ENCODE data around the gene GABBR2.

GABBR2 gene

DNA sequence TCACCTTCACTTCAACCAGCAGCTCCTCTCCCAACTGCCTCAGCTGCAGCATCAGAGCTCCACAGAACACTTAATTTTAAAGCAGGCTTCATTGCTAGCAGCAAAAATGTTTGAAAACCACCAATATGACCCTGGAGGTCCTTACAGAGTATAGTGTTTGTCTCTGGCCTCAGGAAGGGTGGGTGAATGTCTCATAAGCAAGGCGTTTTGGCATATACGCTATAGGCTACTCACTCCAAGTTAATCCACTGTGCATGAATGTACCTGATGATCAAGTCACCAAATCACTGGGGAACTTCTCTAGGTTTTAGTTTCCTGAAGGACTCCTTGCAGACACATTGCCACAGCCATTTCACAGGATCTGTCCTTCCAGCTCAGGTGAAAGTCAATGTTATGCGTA lies 125.3 kb downstream of the GABBR2 start:
- TF ChIP-seq CTCF (conservative IDR thresholded peaks at IDR 0.05; ENCODE audit: control insufficient read depth, insufficient read depth, low read depth, low read length) = no peak
- DNase-seq (ENCODE audit: low read depth) = no peak
- H3K4me3 ChIP-seq (ENCODE audit: control insufficient read depth, low read depth, low read length) = no peak overlapping the region

DNA sequence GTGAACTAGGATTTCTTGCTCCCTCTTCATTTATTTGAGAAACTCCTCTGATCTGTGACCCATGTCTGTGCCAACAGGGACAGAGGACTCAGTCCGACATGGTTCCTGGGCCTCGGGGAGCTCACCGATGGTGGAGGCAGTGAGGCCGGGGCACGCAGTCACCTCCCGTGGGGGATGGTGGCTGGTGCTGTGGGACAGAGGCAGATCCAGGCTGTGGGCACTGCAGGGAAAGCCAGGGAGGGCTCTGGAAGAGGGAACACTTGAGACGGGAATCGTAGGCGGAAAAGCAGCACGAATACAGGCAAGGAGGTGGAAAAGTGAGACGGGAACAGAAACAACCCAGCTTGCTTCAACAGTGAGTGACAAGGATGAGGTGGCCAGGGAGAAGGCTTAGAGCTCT lies 127.8 kb downstream of the GABBR2 start:
- TF ChIP-seq CTCF (conservative IDR thresholded peaks at IDR 0.05; ENCODE audit: control insufficient read depth, insufficient read depth, low read depth, low read length) = no peak
- H3K4me3 ChIP-seq (ENCODE audit: control insufficient read depth, low read depth, low read length) = no peak overlapping the region
- DNase-seq (ENCODE audit: low read depth) = no peak

DNA sequence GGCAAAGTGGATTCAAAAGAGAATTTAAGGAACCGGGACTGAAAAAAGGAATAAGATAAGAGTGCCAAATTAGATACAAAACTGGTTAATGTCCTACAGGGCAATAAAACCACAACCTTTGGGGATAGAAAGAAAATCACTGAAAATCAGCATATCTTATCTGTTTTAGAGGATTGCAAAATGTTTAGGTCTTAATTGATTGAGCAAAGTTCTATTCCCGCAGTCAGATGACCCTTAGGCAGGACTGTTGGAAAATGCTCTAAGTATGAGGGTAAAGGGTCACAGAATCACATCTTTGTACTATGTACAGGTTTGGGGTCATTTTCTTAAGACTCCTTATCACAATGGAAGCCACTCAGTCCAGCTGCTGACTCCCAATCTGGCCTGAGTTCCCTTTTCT lies 129.0 kb downstream of the GABBR2 start:
- TF ChIP-seq CTCF (conservative IDR thresholded peaks at IDR 0.05; ENCODE audit: control insufficient read depth, insufficient read depth, low read depth, low read length) = no peak
- DNase-seq (ENCODE audit: low read depth) = no peak
- H3K4me3 ChIP-seq (ENCODE audit: control insufficient read depth, low read depth, low read length) = no peak overlapping the region

DNA sequence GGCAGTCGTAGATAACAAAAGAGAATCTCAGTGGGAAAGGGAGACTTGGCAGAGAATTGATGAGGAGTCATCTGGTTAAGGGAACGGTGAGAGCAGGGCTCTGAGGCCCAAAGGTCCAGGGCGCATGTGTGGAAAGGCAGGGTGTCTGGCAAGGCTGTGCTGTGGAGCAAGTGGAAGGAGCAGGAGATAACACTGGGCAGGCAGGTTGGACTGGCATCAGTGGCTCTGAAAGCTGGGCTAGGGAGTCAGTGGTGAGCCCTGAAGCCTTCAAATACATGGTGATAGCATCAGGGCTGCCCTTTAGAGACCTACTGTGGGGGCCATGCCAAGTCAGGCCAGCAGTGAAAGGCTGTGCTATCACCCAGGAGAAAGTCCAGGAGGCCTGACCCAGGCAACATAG lies 131.3 kb downstream of the GABBR2 start:
- DNase-seq (ENCODE audit: low read depth) = no peak
- H3K4me3 ChIP-seq (ENCODE audit: control insufficient read depth, low read depth, low read length) = no peak overlapping the region
- TF ChIP-seq CTCF (conservative IDR thresholded peaks at IDR 0.05; ENCODE audit: control insufficient read depth, insufficient read depth, low read depth, low read length) = no peak

DNA sequence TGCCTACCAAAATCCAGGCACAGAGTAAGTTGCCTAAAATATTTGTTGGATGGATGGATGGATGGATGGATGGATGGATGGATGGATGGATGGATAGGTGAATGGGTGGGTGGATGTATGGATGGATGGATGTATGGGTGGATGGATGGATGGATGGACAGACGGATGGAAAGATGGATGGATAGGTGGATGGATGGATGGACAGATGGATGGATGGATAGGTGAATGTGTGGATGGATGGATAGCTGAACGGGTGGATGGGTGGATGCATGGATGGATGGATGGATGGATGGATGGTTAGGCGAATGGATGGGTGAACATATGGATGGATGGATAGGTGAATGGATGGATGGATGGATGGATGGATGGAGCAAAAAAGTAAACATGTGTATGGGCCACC lies 131.9 kb downstream of the GABBR2 start:
- no peak overlapping the region for H3K4me3 ChIP-seq (ENCODE audit: control insufficient read depth, low read depth, low read length)
- TF ChIP-seq CTCF (conservative IDR thresholded peaks at IDR 0.05; ENCODE audit: control insufficient read depth, insufficient read depth, low read depth, low read length) = no peak
- DNase-seq (ENCODE audit: low read depth) = no peak

DNA sequence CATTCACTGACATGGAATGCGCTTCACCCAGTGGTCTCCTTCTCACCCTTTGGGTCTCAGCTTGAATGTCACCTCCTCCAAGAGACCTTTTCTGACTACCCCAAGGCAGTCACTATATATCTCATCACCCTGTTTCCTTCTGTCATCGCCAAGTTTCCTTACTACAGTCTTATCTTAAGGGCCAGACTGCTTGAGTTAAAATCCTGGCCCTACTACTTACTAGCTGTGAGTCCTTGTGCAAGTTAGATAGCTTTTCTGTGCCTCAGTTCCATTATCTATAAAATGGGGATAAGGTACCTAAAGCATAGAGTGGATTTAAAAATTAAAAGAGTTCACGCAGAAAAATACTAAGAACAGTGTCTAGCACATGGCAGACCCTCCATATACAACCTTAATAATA lies 132.4 kb downstream of the GABBR2 start:
- TF ChIP-seq CTCF (conservative IDR thresholded peaks at IDR 0.05; ENCODE audit: control insufficient read depth, insufficient read depth, low read depth, low read length) = no peak
- no peak overlapping the region for H3K4me3 ChIP-seq (ENCODE audit: control insufficient read depth, low read depth, low read length)
- DNase-seq (ENCODE audit: low read depth) = no peak

Data from fibroblast of mammary gland (primary cell).